ENCODE results near the gene ATP11A. TPM values are rescaled to one million over a fixed set of nuclear protein-coding genes. Genes with fewer than 3 reads are reported as not detected.
"Not testable (repeated sequence)": the region's sequence is repeated elsewhere in the genome, so short reads cannot be mapped to it uniquely, and the experiment has no call there.

ATP11A gene
- total RNA-seq, 2 donors from 2014 or later: 33.1 to 53.7 TPM

GRCh38 chr13:112828756-112829155, 138.9 kb downstream of the ATP11A start:
- no peak for ATAC-seq
- no peak overlapping the region for H3K27ac Mint-ChIP-seq
- H3K9me3 Mint-ChIP-seq: no peaks in the 10 kb centered on the region
- peaks cover 15 to 22% of the 10 kb centered on the region in 2 donors for H3K36me3 Mint-ChIP-seq
- no peak for DNase-seq (ENCODE audit: low spot score in 2 of 2)

GRCh38 chr13:112831196-112831595, 141.4 kb downstream of the ATP11A start:
- ATAC-seq (no peak), DNase-seq (ENCODE audit: low spot score in 2 of 2) (no peak)
- no peaks in the 10 kb centered on the region for H3K9me3 Mint-ChIP-seq
- H3K36me3 Mint-ChIP-seq: peaks cover 15 to 21% of the 10 kb centered on the region in 2 donors
- H3K27ac Mint-ChIP-seq: peak overlapping the region in 1 of 2 donors; percentile 44

GRCh38 chr13:112831801-112832200, 142.0 kb downstream of the ATP11A start:
- no peak for DNase-seq (ENCODE audit: low spot score in 2 of 2)
- Mint-ChIP-seq H3K27ac (no peak overlapping the region), H3K9me3 (no peaks in the 10 kb centered on the region), H3K36me3 (peaks cover 15 to 21% of the 10 kb centered on the region in 2 donors)
- ATAC-seq: no peak

GRCh38 chr13:112832811-112833210, 143.0 kb downstream of the ATP11A start:
- Mint-ChIP-seq H3K9me3 (no peaks in the 10 kb centered on the region), H3K36me3 (peaks cover 15 to 21% of the 10 kb centered on the region in 2 donors), H3K27ac (no peak overlapping the region)
- no peak for ATAC-seq
- DNase-seq (ENCODE audit: low spot score in 2 of 2): no peak

DNA sequence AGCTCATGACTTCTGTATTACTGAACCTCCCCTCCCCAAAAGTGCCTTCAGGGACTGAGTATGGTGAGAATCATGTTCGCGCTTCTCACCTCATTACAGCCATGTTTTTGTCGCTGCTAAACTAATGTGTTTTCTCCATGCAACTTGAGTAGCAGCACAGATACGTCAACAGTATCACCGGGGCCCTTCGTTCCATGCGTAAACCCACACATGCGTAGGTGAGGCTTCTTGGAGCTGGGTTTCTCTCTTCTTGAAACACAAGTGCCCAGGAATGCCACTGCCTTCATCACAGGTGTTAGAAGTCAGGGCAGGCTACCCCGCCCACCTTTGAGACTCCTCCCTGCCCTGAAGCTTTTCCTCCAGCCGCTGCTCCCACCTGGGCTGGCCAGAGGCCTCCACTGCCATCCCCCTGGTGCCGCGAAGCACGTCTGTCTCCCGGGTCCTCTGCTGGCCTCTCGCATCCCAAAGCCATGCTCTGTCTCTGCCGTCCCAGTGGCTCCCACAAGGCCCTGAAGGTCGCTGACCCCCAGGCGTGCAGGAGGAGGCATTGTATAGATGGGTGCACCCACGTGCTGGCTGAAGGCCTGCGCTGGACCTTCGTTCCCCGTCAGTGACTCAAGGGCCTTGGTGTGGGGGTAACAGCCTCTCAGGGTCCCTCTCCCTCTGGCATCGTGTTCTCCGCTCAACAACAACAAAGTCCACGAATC, 143.9 kb downstream of the ATP11A start:
- Mint-ChIP-seq H3K36me3 (peaks cover 15 to 21% of the 10 kb centered on the region in 2 donors), H3K27ac (peak overlapping the region in 1 of 2 donors; percentile 52), H3K9me3 (no peaks in the 10 kb centered on the region)
- ATAC-seq: no peak
- DNase-seq (ENCODE audit: low spot score in 2 of 2): no peak

DNA sequence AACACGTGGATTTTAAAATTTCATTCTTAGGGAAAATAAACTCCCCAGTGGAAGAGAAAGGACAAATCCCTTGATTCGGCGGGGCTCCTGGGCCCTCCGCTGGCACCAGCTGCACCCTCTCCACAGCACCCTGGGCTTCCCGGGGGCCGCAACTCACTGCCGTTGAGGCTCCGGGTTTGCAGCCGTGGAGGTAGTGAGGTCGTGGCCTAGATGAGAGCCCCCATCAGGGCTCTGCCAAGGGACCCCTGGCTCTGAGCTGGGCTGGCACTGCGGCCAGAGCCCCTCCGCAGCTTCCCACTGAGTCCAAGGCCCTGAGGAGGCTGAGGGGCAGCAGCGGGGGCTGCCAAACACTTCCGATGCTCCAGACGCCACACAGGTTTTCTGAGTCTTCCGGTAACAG, 145.5 kb downstream of the ATP11A start:
- Mint-ChIP-seq H3K9me3 (no peaks in the 10 kb centered on the region), H3K27ac (no peak overlapping the region), H3K36me3 (peaks cover 14 to 21% of the 10 kb centered on the region in 2 donors)
- DNase-seq (ENCODE audit: low spot score in 2 of 2): no peak
- ATAC-seq: no peak

DNA sequence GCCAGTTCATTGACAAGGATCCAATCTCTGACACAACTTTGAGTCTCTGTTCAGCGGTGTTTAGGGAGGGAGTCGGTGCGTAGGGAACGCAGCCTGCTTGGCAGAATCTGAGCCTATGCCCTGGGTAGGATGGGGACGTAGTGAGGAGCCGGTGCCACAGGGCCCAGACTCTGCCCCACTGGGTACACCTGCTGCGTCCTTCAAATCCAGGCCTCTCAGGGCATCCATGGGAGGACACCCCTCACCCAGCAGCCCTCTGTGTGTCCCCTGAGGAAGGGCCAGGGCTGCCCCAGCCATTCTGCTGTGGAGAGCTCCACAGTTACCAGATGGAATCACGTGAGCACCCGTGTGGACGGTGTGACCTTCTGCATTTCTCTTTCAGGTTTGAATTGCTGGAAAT, 146.0 kb downstream of the ATP11A start:
- ATAC-seq (no peak), DNase-seq (ENCODE audit: low spot score in 2 of 2) (no peak)
- no peak overlapping the region for H3K27ac Mint-ChIP-seq
- peaks cover 14 to 21% of the 10 kb centered on the region in 2 donors for H3K36me3 Mint-ChIP-seq
- no peaks in the 10 kb centered on the region for H3K9me3 Mint-ChIP-seq

GRCh38 chr13:112836940-112837339, 147.1 kb downstream of the ATP11A start:
- DNase-seq (ENCODE audit: low spot score in 2 of 2) (no peak), ATAC-seq (no peak)
- H3K36me3 Mint-ChIP-seq: peaks cover 8 to 10% of the 10 kb centered on the region in 2 donors
- no peaks in the 10 kb centered on the region for H3K9me3 Mint-ChIP-seq
- H3K27ac Mint-ChIP-seq: no peak overlapping the region

DNA sequence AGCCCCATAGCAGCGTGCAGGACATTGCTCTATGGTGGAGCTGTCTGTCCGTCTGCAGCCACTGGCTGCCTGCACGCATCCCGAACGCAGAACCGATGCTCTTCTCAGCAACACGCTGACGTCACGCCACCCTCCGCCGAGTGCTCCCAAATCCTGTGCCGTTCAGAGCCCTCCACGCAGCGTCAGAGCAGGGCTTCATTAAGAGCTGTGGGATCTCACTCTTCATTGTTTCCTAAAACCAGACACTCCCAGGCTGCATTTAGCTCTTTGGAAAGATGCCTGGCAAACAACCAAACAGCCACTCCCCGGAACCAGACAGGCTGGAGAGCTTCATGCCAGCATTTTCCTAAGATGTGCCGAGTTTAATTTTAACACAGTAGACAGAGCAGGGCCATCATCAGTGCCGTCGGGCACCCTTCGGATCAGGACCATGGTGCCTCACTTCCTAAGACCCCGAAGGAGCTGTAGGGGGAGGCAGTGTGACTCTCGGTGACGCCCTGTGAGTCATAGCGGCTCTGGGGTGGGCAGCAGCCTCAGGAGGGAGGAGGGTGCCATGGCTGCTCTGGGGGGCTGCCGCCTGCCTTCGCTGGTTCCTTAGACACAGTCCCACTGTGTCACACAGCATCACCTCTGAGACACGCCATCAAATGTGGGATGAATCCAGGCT, 147.7 kb downstream of the ATP11A start:
- ATAC-seq (no peak), DNase-seq (ENCODE audit: low spot score in 2 of 2) (no peak)
- peak overlapping the region in 1 of 2 donors; percentile 65 for H3K27ac Mint-ChIP-seq
- H3K36me3 Mint-ChIP-seq: peaks cover 5 to 7% of the 10 kb centered on the region in 2 donors
- H3K9me3 Mint-ChIP-seq: no peaks in the 10 kb centered on the region

GRCh38 chr13:112838038-112838841, 148.4 kb downstream of the ATP11A start:
- H3K36me3 Mint-ChIP-seq: peaks cover 5 to 7% of the 10 kb centered on the region in 2 donors
- H3K27ac Mint-ChIP-seq: no peak overlapping the region
- ATAC-seq (no peak), DNase-seq (ENCODE audit: low spot score in 2 of 2) (no peak)
- H3K9me3 Mint-ChIP-seq: no peaks in the 10 kb centered on the region

GRCh38 chr13:112838842-112839117, 148.9 kb downstream of the ATP11A start:
- no peak for DNase-seq (ENCODE audit: low spot score in 2 of 2)
- H3K9me3 Mint-ChIP-seq: no peaks in the 10 kb centered on the region
- peaks cover 6 to 9% of the 10 kb centered on the region in 2 donors for H3K36me3 Mint-ChIP-seq
- ATAC-seq: no peak
- no peak overlapping the region for H3K27ac Mint-ChIP-seq

DNA sequence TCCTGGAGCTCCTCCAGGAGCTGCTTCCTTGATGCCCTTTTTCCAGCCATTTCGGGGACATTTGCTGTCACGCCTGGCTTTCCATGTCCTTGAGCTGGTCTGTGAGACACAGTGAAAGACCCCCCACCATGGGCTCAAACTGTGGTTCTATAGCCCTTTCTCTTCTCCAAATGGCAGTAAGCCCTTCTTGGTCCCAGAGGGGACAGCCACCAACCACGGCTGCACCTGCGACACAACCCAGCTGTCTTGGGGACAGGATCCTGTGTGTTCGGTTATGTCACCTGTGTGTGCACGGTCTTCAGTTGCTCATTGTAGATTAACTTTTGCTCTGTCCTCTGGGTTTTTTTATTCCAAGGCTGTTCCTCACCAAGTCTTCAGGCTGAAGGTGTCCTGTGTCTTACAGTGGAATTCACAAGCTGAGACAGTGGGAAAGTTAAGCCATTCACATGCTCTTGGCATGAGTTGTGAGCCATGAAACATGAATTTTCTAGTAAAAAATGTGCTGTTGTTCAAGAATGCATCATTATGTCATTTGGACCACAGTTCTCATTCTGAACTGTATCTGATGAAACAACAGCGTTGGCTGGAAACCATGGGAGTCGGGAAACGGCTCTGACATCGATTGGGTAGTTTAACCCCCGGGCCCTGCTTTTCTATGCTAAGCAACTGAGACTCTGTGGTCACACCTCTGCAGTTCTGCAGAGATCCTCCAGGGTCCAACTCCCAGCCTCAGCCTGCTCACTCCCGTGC, 149.7 kb downstream of the ATP11A start:
- peak overlapping the region in 1 of 2 donors; percentile 72 for H3K27ac Mint-ChIP-seq
- H3K9me3 Mint-ChIP-seq: no peaks in the 10 kb centered on the region
- no peak for ATAC-seq
- H3K36me3 Mint-ChIP-seq: peaks cover 0 to 9% of the 10 kb centered on the region in 2 donors
- DNase-seq (ENCODE audit: low spot score in 2 of 2): no peak

GRCh38 chr13:112840472-112841302, 150.8 kb downstream of the ATP11A start:
- H3K27ac Mint-ChIP-seq: no peak overlapping the region
- no peak for ATAC-seq
- peaks cover 0 to 9% of the 10 kb centered on the region in 2 donors for H3K36me3 Mint-ChIP-seq

GRCh38 chr13:112841303-112842015, 151.6 kb downstream of the ATP11A start:
- not testable (repeated sequence) for H3K9me3 Mint-ChIP-seq; ATAC-seq; H3K27ac Mint-ChIP-seq; DNase-seq (ENCODE audit: low spot score in 2 of 2)
- H3K36me3 Mint-ChIP-seq: peaks cover 0 to 16% of the 10 kb centered on the region in 2 donors

More at GRCh38 chr13:112840472-112841302, 150.8 kb downstream of the ATP11A start:
- no peak for DNase-seq (ENCODE audit: low spot score in 2 of 2)
- H3K9me3 Mint-ChIP-seq: no peaks in the 10 kb centered on the region

DNA sequence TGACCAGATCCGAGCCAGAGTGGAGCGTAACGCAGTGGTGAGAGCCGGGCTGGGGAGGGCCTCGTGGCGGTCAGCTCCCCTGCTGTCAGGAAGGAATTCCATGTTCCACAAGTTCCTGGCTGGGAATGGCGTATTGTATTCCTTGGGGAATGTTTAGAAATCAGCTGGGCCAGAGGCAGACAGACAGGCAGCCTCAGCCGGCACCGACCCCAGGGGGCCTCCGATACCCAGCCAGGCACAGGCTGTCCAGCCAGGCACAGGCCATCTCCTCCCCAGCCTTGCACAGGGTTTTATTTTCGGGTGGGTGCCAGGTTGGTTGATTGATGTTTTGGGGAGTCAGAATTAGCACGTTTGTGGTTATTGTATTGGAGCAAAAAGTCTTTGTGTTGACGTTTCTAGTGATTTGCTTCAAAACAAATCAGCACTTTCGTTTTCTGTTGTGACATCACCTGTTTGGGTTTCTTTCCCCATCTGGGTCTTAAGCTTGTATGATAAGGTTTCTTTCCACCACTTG, 152.6 kb downstream of the ATP11A start:
- Mint-ChIP-seq H3K36me3 (peaks cover 3 to 16% of the 10 kb centered on the region in 2 donors), H3K9me3 (no peaks in the 10 kb centered on the region), H3K27ac (peak overlapping the region in 1 of 2 donors; percentile 91)
- DNase-seq (ENCODE audit: low spot score in 2 of 2) (no peak), ATAC-seq (peak in 1 of 2 donors; percentile 50)

All from activated naive CD4-positive, alpha-beta T cell treated with anti-CD3 and anti-CD28 coated beads, Interleukin-2, amount 50 U/mL, for 72 hours (primary cell).